22Rv1 (cell line): ENCODE results near the gene VPS72.

Experiments
- ZFX ChIP-seq: fragments of 450-650 bp; IDR thresholded peaks from 2 replicates; pipeline ENCODE4 v1.6.1; 2017; ENCODE audit warnings: antibody characterized with exemption, borderline replicate concordance
- TF ChIP-seq, protein P1 (sequence below): fragments of 450-650 bp; IDR thresholded peaks from 2 replicates; pipeline ENCODE4 v1.5.1; 2017; ENCODE audit warnings: mild to moderate bottlenecking

DNA sequence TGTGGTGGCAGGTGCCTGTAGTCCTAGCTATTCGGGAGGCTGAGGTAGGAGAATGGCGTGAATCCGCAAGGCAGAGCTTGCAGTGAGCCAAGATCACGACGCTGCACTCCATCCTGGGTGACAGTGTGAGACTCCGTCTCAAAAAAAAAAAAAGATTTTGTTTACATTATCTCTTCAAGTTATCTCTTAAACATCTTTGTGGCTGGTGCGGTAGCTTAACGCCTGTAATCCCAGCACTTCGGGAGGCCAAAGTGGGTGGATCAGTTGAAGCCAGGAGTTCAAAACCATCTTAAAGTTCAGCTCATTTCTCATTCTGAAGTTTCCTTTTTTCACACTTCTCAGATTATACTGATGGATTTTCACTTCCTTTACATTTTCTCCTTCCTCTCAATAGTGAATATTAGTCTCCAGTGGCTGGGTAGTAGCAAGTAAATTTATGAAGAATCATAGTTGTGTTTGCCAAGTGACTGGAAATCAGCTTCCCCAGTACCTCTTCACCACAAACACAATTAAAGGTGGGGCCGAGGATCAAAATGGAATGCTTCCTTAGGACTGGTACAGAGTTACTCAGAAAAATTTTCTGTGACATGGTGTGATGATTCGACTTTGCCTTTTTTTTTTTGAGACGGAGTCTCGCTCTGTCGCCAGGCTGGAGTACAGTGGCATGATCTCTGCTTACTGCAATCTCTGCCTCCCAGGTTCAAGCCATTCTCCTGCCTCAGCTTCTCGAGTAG lies 22.1 kb upstream of the VPS72 start:
- TF ChIP-seq, protein P1, sequence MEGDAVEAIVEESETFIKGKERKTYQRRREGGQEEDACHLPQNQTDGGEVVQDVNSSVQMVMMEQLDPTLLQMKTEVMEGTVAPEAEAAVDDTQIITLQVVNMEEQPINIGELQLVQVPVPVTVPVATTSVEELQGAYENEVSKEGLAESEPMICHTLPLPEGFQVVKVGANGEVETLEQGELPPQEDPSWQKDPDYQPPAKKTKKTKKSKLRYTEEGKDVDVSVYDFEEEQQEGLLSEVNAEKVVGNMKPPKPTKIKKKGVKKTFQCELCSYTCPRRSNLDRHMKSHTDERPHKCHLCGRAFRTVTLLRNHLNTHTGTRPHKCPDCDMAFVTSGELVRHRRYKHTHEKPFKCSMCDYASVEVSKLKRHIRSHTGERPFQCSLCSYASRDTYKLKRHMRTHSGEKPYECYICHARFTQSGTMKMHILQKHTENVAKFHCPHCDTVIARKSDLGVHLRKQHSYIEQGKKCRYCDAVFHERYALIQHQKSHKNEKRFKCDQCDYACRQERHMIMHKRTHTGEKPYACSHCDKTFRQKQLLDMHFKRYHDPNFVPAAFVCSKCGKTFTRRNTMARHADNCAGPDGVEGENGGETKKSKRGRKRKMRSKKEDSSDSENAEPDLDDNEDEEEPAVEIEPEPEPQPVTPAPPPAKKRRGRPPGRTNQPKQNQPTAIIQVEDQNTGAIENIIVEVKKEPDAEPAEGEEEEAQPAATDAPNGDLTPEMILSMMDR, result no peak
- TF ChIP-seq ZFX, result no peak
